ENCODE data around the gene CEP83. TPM values are rescaled to one million over a fixed set of nuclear protein-coding genes. Genes with fewer than 3 reads are reported as not detected.

CEP83 gene
- total RNA-seq, 4 donors from 2014 or later = 12.3 to 23.5 (median 18.4) TPM

GRCh38 chr12:94285943-94286582 is 173.6 kb downstream of the CEP83 start:
- TF ChIP-seq CTCF (IDR thresholded peaks at IDR 0.05; ENCODE audit: low read depth) = no peak

DNA sequence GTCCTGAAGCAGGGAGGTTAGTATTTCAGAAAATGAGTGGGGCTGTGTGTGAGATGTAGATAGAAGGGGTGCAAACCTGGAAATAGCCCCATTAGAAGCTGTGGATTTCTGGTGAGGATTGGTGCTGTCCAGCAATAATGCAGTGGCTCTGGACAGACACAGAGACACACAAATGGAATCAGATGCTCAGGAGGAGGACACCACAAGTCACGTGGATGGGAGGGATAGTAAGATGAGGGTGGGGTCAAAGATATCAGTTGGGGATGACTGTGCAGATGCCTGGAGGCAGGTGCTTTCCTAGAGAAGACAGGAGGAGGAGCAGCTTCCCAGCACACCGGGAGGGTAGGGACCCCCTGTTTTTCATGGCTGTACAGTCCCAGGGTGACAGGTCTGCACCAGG is 174.8 kb downstream of the CEP83 start:
- no peak for TF ChIP-seq CTCF (IDR thresholded peaks at IDR 0.05; ENCODE audit: low read depth)

DNA sequence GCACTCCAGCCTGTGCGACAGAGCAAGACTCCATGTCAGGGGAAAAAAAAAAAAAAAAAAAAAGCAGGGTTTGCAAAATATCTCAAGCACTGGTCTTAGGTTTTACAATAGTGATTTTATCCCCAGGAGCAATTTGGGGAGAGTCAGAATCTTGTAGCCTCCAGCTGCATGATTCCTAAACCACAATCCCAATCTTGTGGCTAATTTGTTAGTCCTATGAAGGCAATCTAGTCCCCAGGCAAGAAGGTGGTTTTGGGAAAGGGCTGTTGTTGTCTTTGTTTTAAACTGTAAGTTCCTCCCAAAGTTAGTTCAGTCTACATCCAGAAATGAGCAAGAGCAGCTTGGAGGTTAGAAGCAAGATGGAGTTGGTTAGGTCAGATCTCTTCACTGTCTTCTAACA is 175.6 kb downstream of the CEP83 start:
- TF ChIP-seq CTCF (IDR thresholded peaks at IDR 0.05; ENCODE audit: low read depth) = no peak

DNA sequence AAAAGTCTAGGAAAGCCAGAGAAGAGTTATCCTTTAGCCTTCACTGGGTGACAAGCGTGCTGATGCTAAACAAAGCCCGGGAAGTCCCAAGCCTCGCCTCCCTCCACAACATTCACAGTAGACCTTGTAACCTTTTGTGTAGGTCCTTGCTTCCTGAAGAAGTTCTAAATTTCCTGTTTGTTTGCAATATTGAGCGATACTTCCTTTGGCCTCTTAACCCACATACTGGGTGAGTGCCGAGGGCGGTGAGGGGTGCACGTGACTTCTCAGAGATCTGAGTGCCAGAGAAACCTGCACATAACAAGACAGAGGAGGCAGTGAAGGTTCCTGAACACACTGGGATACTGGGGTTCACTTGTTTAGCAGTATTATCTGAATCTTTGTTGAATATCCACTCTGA is 177.0 kb downstream of the CEP83 start:
- no peak for TF ChIP-seq CTCF (IDR thresholded peaks at IDR 0.05; ENCODE audit: low read depth)

- no peak for TF ChIP-seq CTCF (IDR thresholded peaks at IDR 0.05; ENCODE audit: low read depth)
Measured at GRCh38 chr12:94280063-94280462, 179.6 kb downstream of the CEP83 start.

- TF ChIP-seq CTCF (IDR thresholded peaks at IDR 0.05; ENCODE audit: low read depth) = no peak
Measured at GRCh38 chr12:94277426-94278000, 182.2 kb downstream of the CEP83 start.

DNA sequence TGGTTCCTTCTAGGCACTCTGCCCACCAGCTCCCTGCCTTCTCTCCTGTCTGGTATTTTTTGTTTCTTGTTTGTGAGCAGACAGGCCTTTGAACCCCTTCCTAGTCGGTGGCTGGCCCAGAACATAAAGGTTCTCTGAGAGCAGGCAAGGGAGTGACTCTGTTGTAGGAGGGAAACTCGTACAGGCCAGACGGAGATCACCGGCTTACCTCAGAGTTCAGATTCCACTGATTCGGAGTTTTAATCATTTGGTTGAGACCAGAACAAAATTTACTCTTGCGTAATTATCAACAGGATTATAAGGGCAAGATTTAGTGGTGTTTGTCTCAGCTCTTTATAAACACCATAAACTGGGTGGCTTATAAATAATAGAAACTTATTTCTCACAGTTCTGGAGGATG is 182.9 kb downstream of the CEP83 start:
- no peak for TF ChIP-seq CTCF (IDR thresholded peaks at IDR 0.05; ENCODE audit: low read depth)
